Measurements from ENCODE around the gene MYO18A. TPM values are rescaled to one million over a fixed set of nuclear protein-coding genes. Genes with fewer than 3 reads are reported as not detected.
"Not testable (repeated sequence)": the region's sequence is repeated elsewhere in the genome, so short reads cannot be mapped to it uniquely, and the experiment has no call there.

The MYO18A gene
- total RNA-seq, 1 experiment from 2014 or later = 89.9 TPM

DNA sequence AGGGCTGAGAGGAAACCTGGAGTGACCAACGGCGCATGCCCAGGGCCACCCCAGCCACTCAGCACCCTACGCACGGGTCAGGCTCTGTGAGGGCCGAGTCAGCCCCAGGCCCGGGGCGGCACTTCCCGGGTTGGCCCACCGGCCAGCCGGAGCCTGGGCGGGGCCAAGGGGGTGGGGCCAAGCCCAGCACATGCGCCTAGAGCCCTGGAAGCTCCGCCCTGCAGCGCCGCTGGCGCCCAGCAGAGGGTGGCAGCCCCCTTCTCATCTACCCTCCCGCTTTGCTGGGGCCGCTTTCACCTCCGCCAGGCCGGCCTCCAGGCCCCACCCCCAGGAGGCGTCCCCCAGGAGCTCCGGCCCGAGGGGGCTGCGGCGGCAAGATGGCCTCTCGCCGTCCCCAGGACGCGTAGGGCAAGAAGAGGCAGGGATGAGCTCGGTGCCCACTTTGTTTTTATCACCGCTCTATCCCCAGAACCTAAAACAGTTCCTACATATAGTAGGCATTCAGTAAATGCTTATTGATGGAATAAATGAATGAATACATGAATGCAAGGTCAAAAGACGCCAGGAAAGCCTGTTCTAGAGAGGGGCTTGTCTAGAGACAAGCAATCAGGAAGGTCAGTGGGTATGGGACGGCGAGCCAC lies 31.3 kb downstream of the MYO18A start:
- Mint-ChIP-seq H3K27me3 (ENCODE audit: unreplicated experiment) (no peaks in the 10 kb centered on the region), H3K4me3 (ENCODE audit: low read depth, unreplicated experiment) (peak overlapping the region; percentile 56), H3K27ac (ENCODE audit: unreplicated experiment) (peak overlapping the region; percentile 48), H3K9me3 (ENCODE audit: low read depth, unreplicated experiment) (no peaks in the 10 kb centered on the region), H3K4me1 (ENCODE audit: low read depth, unreplicated experiment) (peaks cover 85% of the 10 kb centered on the region), H3K36me3 (ENCODE audit: insufficient read depth, unreplicated experiment) (peaks cover 17% of the 10 kb centered on the region)
- intact Hi-C loops (cut with micrococcal nuclease; ENCODE audit: unreplicated experiment) = loop anchor here (1.0 to 2.0 kb wide), 2 partner anchors 70 to 142 kb away; no protein-coding TSS in a partner anchor
- BruUV-seq (replicated peaks) = no TSS peak
- DNase-seq = peak; percentile 98
- CTCF ChIA-PET = interaction anchor here (0.5 to 8.5 kb wide), 16 partner anchors 15 to 487 kb away, joined by 3 to 158 read pairs (median 4); partner anchors contain the start of genes MYO18A, SDF2 and SUPT6H
- TF ChIP-seq, protein P1, sequence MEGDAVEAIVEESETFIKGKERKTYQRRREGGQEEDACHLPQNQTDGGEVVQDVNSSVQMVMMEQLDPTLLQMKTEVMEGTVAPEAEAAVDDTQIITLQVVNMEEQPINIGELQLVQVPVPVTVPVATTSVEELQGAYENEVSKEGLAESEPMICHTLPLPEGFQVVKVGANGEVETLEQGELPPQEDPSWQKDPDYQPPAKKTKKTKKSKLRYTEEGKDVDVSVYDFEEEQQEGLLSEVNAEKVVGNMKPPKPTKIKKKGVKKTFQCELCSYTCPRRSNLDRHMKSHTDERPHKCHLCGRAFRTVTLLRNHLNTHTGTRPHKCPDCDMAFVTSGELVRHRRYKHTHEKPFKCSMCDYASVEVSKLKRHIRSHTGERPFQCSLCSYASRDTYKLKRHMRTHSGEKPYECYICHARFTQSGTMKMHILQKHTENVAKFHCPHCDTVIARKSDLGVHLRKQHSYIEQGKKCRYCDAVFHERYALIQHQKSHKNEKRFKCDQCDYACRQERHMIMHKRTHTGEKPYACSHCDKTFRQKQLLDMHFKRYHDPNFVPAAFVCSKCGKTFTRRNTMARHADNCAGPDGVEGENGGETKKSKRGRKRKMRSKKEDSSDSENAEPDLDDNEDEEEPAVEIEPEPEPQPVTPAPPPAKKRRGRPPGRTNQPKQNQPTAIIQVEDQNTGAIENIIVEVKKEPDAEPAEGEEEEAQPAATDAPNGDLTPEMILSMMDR (IDR thresholded peaks at IDR 0.05; ENCODE audit: unreplicated experiment) = peak; percentile 92

DNA sequence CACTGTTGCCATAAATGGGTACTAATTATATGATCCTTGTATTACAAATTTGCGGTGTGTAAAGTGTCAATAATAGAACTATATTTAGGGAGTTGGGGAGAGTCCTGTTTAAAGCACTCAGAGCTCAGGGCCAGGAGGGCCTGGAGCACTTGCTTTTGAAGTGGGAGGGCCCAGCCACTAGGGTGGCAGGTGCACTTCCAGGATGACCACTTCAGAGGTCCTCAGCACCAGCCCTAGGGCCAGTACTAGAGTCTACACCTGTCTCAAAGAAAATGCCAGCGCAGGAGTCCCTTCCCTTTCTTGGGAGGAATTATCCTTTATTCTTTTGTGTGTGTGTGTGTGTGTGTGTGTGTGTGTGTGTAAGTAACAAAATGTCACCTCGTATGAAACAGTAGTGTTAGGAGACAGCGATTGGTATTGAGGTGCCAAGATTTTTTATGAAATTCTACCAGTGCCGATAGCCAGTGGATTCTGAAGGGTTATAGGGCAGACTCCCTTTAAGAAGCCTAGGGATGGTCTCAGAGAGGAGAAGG lies 31.9 kb downstream of the MYO18A start:
- H3K4me1 Mint-ChIP-seq (ENCODE audit: low read depth, unreplicated experiment) = peaks cover 84% of the 10 kb centered on the region
- H3K9me3 Mint-ChIP-seq (ENCODE audit: low read depth, unreplicated experiment) = no peaks in the 10 kb centered on the region
- TF ChIP-seq, protein P1 (IDR thresholded peaks at IDR 0.05; ENCODE audit: unreplicated experiment) = no peak

DNA sequence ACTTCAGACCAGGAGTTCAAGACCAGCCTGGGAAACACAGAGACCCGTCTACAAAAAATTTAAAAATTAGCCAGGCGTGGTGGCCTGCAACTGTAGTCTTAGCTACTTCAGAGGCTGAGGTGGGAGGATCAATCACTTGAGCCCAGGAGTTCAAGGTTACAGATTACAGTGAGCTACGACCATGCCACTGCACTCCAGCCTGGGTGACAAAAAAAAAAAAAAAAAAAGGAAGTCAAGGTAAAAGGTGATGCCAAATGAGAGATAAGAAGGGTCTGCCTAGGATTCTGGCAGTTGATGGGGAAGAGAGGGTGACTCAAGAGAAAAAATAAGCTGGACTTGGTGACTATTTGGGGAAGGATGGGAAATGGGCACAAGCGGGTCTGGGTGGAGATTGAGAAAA lies 32.5 kb downstream of the MYO18A start:
- Mint-ChIP-seq H3K36me3 (ENCODE audit: insufficient read depth, unreplicated experiment) (peaks cover 13% of the 10 kb centered on the region), H3K9me3 (ENCODE audit: low read depth, unreplicated experiment) (no peaks in the 10 kb centered on the region), H3K27me3 (ENCODE audit: unreplicated experiment) (no peaks in the 10 kb centered on the region), H3K4me1 (ENCODE audit: low read depth, unreplicated experiment) (peaks cover 81% of the 10 kb centered on the region), H3K27ac (ENCODE audit: unreplicated experiment) (peak overlapping the region; percentile 19), H3K4me3 (ENCODE audit: low read depth, unreplicated experiment) (peak overlapping the region; percentile 56)
- CTCF ChIA-PET = interaction anchor here (1.1 to 8.5 kb wide), 7 partner anchors 23 to 486 kb away, joined by 3 to 158 read pairs (median 4); partner anchors contain the start of genes MYO18A, SDF2 and SUPT6H
- no peak for DNase-seq
- no TSS peak for BruUV-seq (replicated peaks)
- TF ChIP-seq, protein P1 (IDR thresholded peaks at IDR 0.05; ENCODE audit: unreplicated experiment) = no peak
- intact Hi-C loops (cut with micrococcal nuclease; ENCODE audit: unreplicated experiment) = loop anchor here (2.0 kb wide), 1 partner anchor 143 kb away; no protein-coding TSS in a partner anchor

More for the DNA sequence above, 31.9 kb downstream of the MYO18A start:
- peaks cover 13% of the 10 kb centered on the region for H3K36me3 Mint-ChIP-seq (ENCODE audit: insufficient read depth, unreplicated experiment)
- peak overlapping the region; percentile 32 for H3K27ac Mint-ChIP-seq (ENCODE audit: unreplicated experiment)
- no peaks in the 10 kb centered on the region for H3K27me3 Mint-ChIP-seq (ENCODE audit: unreplicated experiment)
- no peak for DNase-seq
- CTCF ChIA-PET = interaction anchor here (0.5 to 8.5 kb wide), 16 partner anchors 16 to 486 kb away, joined by 3 to 158 read pairs (median 4); partner anchors contain the start of genes MYO18A, SDF2 and SUPT6H
- intact Hi-C loops (cut with micrococcal nuclease; ENCODE audit: unreplicated experiment) = loop anchor here (2.0 kb wide), 1 partner anchor 142 kb away; no protein-coding TSS in a partner anchor
- H3K4me3 Mint-ChIP-seq (ENCODE audit: low read depth, unreplicated experiment) = peak overlapping the region; percentile 56
- BruUV-seq (replicated peaks) = no TSS peak

DNA sequence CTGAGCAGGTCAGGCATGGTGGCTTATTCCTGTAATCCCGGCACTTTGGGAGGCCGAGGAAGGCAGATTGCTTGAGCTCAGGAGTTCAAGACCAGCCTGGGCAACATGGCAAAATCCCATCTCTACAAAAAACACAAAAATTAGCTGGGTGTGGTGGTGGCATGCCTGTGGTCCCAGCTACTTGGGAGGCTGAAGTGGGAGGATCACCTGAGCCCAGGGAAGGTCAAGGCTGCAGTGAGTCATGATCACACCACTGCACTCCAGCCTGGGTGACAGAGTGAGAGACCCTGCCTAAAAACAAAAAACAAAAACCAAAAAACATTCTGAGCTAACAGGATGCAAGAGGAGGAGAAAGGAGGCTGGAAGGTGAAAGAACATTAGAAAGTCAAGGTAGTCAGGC lies 33.0 kb downstream of the MYO18A start:
- intact Hi-C loops (cut with micrococcal nuclease; ENCODE audit: unreplicated experiment); H3K9me3 Mint-ChIP-seq (ENCODE audit: low read depth, unreplicated experiment); BruUV-seq (replicated peaks); DNase-seq; H3K27me3 Mint-ChIP-seq (ENCODE audit: unreplicated experiment): not testable (repeated sequence)
- H3K4me1 Mint-ChIP-seq (ENCODE audit: low read depth, unreplicated experiment) = peaks cover 77% of the 10 kb centered on the region
- peak overlapping the region; percentile 19 for H3K27ac Mint-ChIP-seq (ENCODE audit: unreplicated experiment)
- peaks cover 13% of the 10 kb centered on the region for H3K36me3 Mint-ChIP-seq (ENCODE audit: insufficient read depth, unreplicated experiment)
- H3K4me3 Mint-ChIP-seq (ENCODE audit: low read depth, unreplicated experiment) = peak overlapping the region; percentile 56
- CTCF ChIA-PET = interaction anchor here (0.6 to 8.5 kb wide), 4 partner anchors 23 to 1707 kb away, joined by 3 to 158 read pairs (median 10); partner anchors contain the start of gene MYO18A

Measured in Calu3 (cell line).